IMR-90 (cell line): ENCODE results near the gene USP25. TPM values are rescaled to one million over a fixed set of nuclear protein-coding genes. Genes with fewer than 3 reads are reported as not detected.

Experiments
- ATAC-seq: fragments of 200-7000 bp; cut with Tn5 transposase; 2 replicates; pipeline ENCODE4 v1.9.1; 2020; ENCODE audit warnings: low read depth, mild to moderate bottlenecking, moderate library complexity
- BruUV-seq: library from RNA; stranded (reverse); fragments of 400-500 nt; replicated peaks from 2 replicates; lab custom pipeline; 2021; lab: Mats Ljungman, UMichigan
- CTCF ChIA-PET: fragments of 300-600 bp; formaldehyde crosslinking; extraction: SDS; loops from one replicate; lab custom pipeline; 2021; ENCODE audit warnings: antibody characterized with exemption; lab: Yijun Ruan, JAX
- POLR2A ChIA-PET: fragments of 300-600 bp; sonication (Branson Sonifier 250); formaldehyde crosslinking; loops from one replicate; lab custom pipeline; 2022; ENCODE audit warnings: antibody characterized with exemption; ENCODE audit not compliant: unreplicated experiment; lab: Charles Lee
- DNase-seq: peaks from one replicate; pipeline ENCODE4 v3.0.0; 2013
- H2AFZ ChIP-seq: replicated peaks from 2 replicates; pipeline ENCODE3; 2013; ENCODE audit warnings: low read length, mild to moderate bottlenecking; ENCODE audit not compliant: poor library complexity
- H2AK5ac ChIP-seq: 2 replicates; pipeline ENCODE4 v1.6.1; 2013; ENCODE audit warnings: low read depth, low read length, inconsistent platforms
- H2AK9ac ChIP-seq: replicated peaks from 2 replicates; pipeline ENCODE3; 2013; ENCODE audit warnings: mild to moderate bottlenecking, low read depth, low read length, moderate library complexity; ENCODE audit not compliant: poor library complexity
- H2BK120ac ChIP-seq: 2 replicates; pipeline ENCODE4 v1.6.1; 2013; ENCODE audit warnings: low read depth, low read length, inconsistent platforms
- H2BK15ac ChIP-seq: 3 replicates; pipeline ENCODE4 v1.6.1; 2013; ENCODE audit warnings: low read depth, low read length, inconsistent platforms
- H2BK20ac ChIP-seq: 2 replicates; pipeline ENCODE4 v1.6.1; 2013; ENCODE audit warnings: low read depth, mild to moderate bottlenecking, inconsistent platforms, low read length, moderate library complexity
- H2BK5ac ChIP-seq: 2 replicates; pipeline ENCODE4 v1.6.1; 2013; ENCODE audit warnings: mild to moderate bottlenecking, low read depth, low read length, inconsistent platforms; ENCODE audit not compliant: poor library complexity, severe bottlenecking
- H3K14ac ChIP-seq: replicated peaks from 2 replicates; pipeline ENCODE4 v1.6.1; 2013; ENCODE audit warnings: low read depth, low read length, inconsistent platforms
- H3K18ac ChIP-seq: 2 replicates; pipeline ENCODE4 v1.6.1; 2013; ENCODE audit warnings: low read depth, low read length, control low read depth
- H3K23ac ChIP-seq: 2 replicates; pipeline ENCODE4 v1.6.1; 2013; ENCODE audit warnings: low read depth, low read length, inconsistent platforms
- H3K27ac ChIP-seq: 2 replicates; pipeline ENCODE4 v1.5.1; 2013; ENCODE audit warnings: mild to moderate bottlenecking, control low read depth, low read length; ENCODE audit not compliant: insufficient read depth
- H3K27me3 ChIP-seq: 2 replicates; pipeline ENCODE4 v1.6.1; 2013; ENCODE audit warnings: low read length; ENCODE audit not compliant: control insufficient read depth, insufficient read depth
- H3K36me3 ChIP-seq: 2 replicates; pipeline ENCODE4 v1.6.1; 2013; ENCODE audit warnings: low read length, mixed read lengths; ENCODE audit not compliant: control insufficient read depth, insufficient read depth
- H3K4ac ChIP-seq: 2 replicates; pipeline ENCODE4 v1.6.1; 2013; ENCODE audit warnings: low read depth, low read length, inconsistent platforms
- H3K4me1 ChIP-seq: 2 replicates; pipeline ENCODE4 v1.6.1; 2013; ENCODE audit warnings: low read length, mixed read lengths; ENCODE audit not compliant: control insufficient read depth, insufficient read depth
- H3K4me2 ChIP-seq: 2 replicates; pipeline ENCODE4 v1.6.1; 2013; ENCODE audit warnings: low read depth, mild to moderate bottlenecking, control low read depth, low read length, moderate library complexity
- H3K4me3 ChIP-seq: 2 replicates; pipeline ENCODE4 v1.5.1; 2013; ENCODE audit warnings: low read depth, mild to moderate bottlenecking, control low read depth, low read length, moderate library complexity; ENCODE audit not compliant: insufficient read depth
- H3K56ac ChIP-seq: 2 replicates; pipeline ENCODE4 v1.6.1; 2013; ENCODE audit warnings: low read length, inconsistent platforms; ENCODE audit not compliant: insufficient read depth; ENCODE audit errors: extremely low read depth
- H3K79me1 ChIP-seq, 2 experiments: 2 replicates each; pipeline ENCODE4 v1.6.1; 2013; ENCODE audit warnings: low read length in 2 of 2, inconsistent platforms in 1 of 2, low read depth in 1 of 2
- H3K9ac ChIP-seq: 2 replicates; pipeline ENCODE4 v1.6.1; 2013; ENCODE audit warnings: low read depth, low read length, control low read depth
- H3K9me1 ChIP-seq: 2 replicates; pipeline ENCODE4 v1.6.1; 2013; ENCODE audit warnings: low read length, inconsistent platforms; ENCODE audit not compliant: insufficient read depth
- H3K9me3 ChIP-seq: 2 replicates; pipeline ENCODE4 v1.6.1; 2013; ENCODE audit warnings: low read length; ENCODE audit not compliant: control insufficient read depth, insufficient read depth
- H4K20me1 ChIP-seq: 2 replicates; pipeline ENCODE4 v1.6.1; 2013; ENCODE audit warnings: low read length, inconsistent platforms; ENCODE audit not compliant: insufficient read depth
- H4K5ac ChIP-seq: 2 replicates; pipeline ENCODE4 v1.6.1; 2013; ENCODE audit warnings: mild to moderate bottlenecking, low read depth, low read length, control low read depth
- H4K8ac ChIP-seq, 2 experiments: 2 replicates each; pipeline ENCODE4 v1.6.1; 2013; ENCODE audit warnings: low read depth in 2 of 2, low read length in 2 of 2, control low read depth in 1 of 2, inconsistent platforms in 1 of 2
- H4K91ac ChIP-seq: 2 replicates; pipeline ENCODE4 v1.6.1; 2013; ENCODE audit warnings: low read depth, low read length, inconsistent platforms; ENCODE audit not compliant: insufficient read depth
- CEBPB ChIP-seq: IDR thresholded peaks from 2 replicates; pipeline ENCODE4 v1.6.1; 2012; ENCODE audit warnings: low read depth, low read length, improper control_type of control experiment
- CHD1 ChIP-seq: IDR thresholded peaks from 2 replicates; pipeline ENCODE4 v1.6.1; 2012; ENCODE audit warnings: low read depth, low read length, improper control_type of control experiment
- CTCF ChIP-seq: conservative IDR thresholded peaks from 2 replicates; pipeline ENCODE4 v1.5.1; 2012; ENCODE audit warnings: mild to moderate bottlenecking, low read depth, low read length, improper control_type of control experiment
- ELK1 ChIP-seq: fragments of 150-350 bp; IDR thresholded peaks from 2 replicates; pipeline ENCODE4 v1.6.1; 2016; ENCODE audit warnings: low read depth, mild to moderate bottlenecking, low read length, moderate library complexity, borderline replicate concordance
- FOS ChIP-seq: fragments of 150-350 bp; IDR thresholded peaks from 2 replicates; pipeline ENCODE4 v1.6.1; 2016; ENCODE audit warnings: low read depth, low read length
- MAFK ChIP-seq: IDR thresholded peaks from 2 replicates; pipeline ENCODE4 v1.6.1; 2012; ENCODE audit warnings: low read depth, low read length, improper control_type of control experiment
- MAZ ChIP-seq: IDR thresholded peaks from 2 replicates; pipeline ENCODE4 v1.6.1; 2012; ENCODE audit warnings: low read depth, mild to moderate bottlenecking, low read length, improper control_type of control experiment, moderate library complexity, borderline replicate concordance
- MXI1 ChIP-seq: IDR thresholded peaks from 2 replicates; pipeline ENCODE4 v1.6.1; 2012; ENCODE audit warnings: low read depth, mild to moderate bottlenecking, low read length, moderate library complexity, borderline replicate concordance
- RAD21 ChIP-seq: IDR thresholded peaks from 2 replicates; pipeline ENCODE4 v1.6.1; 2012; ENCODE audit warnings: low read length, improper control_type of control experiment
- RCOR1 ChIP-seq: IDR thresholded peaks from 2 replicates; pipeline ENCODE4 v1.6.1; 2012; ENCODE audit warnings: mild to moderate bottlenecking, low read length, improper control_type of control experiment; ENCODE audit not compliant: insufficient replicate concordance
- RFX5 ChIP-seq: IDR thresholded peaks from 2 replicates; pipeline ENCODE4 v1.8.0; 2012; ENCODE audit warnings: low read depth, mild to moderate bottlenecking, low read length, moderate library complexity
- SMC3 ChIP-seq: fragments of 150-350 bp; IDR thresholded peaks from 2 replicates; pipeline ENCODE4 v1.6.1; 2016; ENCODE audit warnings: low read depth, mild to moderate bottlenecking, antibody characterized with exemption, low read length, moderate library complexity
- USF2 ChIP-seq: fragments of 150-350 bp; IDR thresholded peaks from 2 replicates; pipeline ENCODE4 v1.6.1; 2017; ENCODE audit warnings: mild to moderate bottlenecking, antibody characterized with exemption, low read length, low read depth
- WGBS, 2 experiments: methylation state at CpG; one replicate each; pipeline versions ENCODE4 v1.1.5 to v1.1.7; 2013; ENCODE audit warnings: missing lambda C conversion rate in 2 of 2; ENCODE audit not compliant: insufficient read length in 1 of 2; ENCODE audit errors: extremely low coverage in 2 of 2; 5-methylcytosine and 5-hydroxymethylcytosine counted together
- dilution Hi-C: fragments of 300-500 bp; cut with HindIII; formaldehyde crosslinking; loops from one replicate; pipeline ENCODE4 v1.14.3; 2018; ENCODE audit warnings: low sequenced_read_pairs; ENCODE audit not compliant: unreplicated experiment
- in situ Hi-C: fragments of 300-500 bp; cut with MboI; formaldehyde crosslinking; loops from 3 replicates; pipeline ENCODE4 v1.14.3; 2019; ENCODE audit warnings: low sequenced_read_pairs, inconsistent platforms, mixed read lengths
- intact Hi-C: fragments of 100-400 bp; cut with micrococcal nuclease; formaldehyde crosslinking; loops from 2 replicates; pipeline ENCODE4 v1.10.0; 2022
- polyA plus RNA-seq, 3 experiments: library from polyadenylated mRNA; depleted of rRNA; stranded (reverse); fragments of >200 nt; gene quantifications; 2 replicates each; pipeline ENCODE4 v1.2.3, GENCODE V29; 2012; ENCODE audit warnings: low replicate concordance in 1 of 3
- total RNA-seq: library from RNA; depleted of rRNA; stranded (reverse); fragments of >200 nt; gene quantifications from 2 replicates; pipeline ENCODE4 v1.2.3, GENCODE V29; 2012

The USP25 gene
- total and polyA plus RNA-seq, 2 of the 4 experiments (the other 2 are of a cell fraction), result 9.3 to 23.3 TPM

GRCh38 chr21:15686506-15686905, 43.3 kb upstream of the USP25 start:
- Histone ChIP-seq H3K79me1 (no peaks in the 10 kb centered on the region), H2BK15ac (no peak overlapping the region), H2AK5ac (no peak overlapping the region), H4K5ac (no peak overlapping the region), H3K9me3 (peaks cover 13% of the 10 kb centered on the region), H3K4me3 (no peak overlapping the region), H3K9ac (no peak overlapping the region), H3K14ac (no peak overlapping the region), H3K27me3 (no peaks in the 10 kb centered on the region), H2BK20ac (no peak overlapping the region), H3K4ac (no peak overlapping the region), H4K8ac (no peak overlapping the region), H3K23ac (no peak overlapping the region), H2AK9ac (no peak overlapping the region), H4K20me1 (no peaks in the 10 kb centered on the region), H4K91ac (no peak overlapping the region), H3K9me1 (no peaks in the 10 kb centered on the region), H3K4me1 (peaks cover 6% of the 10 kb centered on the region), H3K18ac (no peak overlapping the region), H3K27ac (no peak overlapping the region), H3K36me3 (no peaks in the 10 kb centered on the region), H2BK5ac (no peak overlapping the region), H2BK120ac (no peak overlapping the region), H3K4me2 (no peak overlapping the region), H3K56ac (no peak overlapping the region), H2AFZ (no peak overlapping the region)
- WGBS, 2 experiments, result no CpG with 5 or more reads among the region's 1 CpG
- dilution Hi-C loops (no loop called here), intact Hi-C loops (no loop called here), in situ Hi-C loops (no loop called here)
- CTCF ChIA-PET, result interaction anchor here (1.2 kb wide), 1 partner anchor 50 kb away, joined by 3 read pairs; no protein-coding TSS in a partner anchor
- ATAC-seq (no peak), DNase-seq (no peak)
- no peak for TF ChIP-seq CHD1
- TF ChIP-seq CTCF, result no peak
- TF ChIP-seq RFX5, result no peak
- TF ChIP-seq ELK1, result no peak
- TF ChIP-seq FOS, result no peak
- no peak for TF ChIP-seq USF2
- no peak for TF ChIP-seq SMC3
- no peak for TF ChIP-seq MXI1
- TF ChIP-seq MAFK, result no peak
- TF ChIP-seq MAZ, result no peak
- TF ChIP-seq RAD21, result no peak
- TF ChIP-seq CEBPB, result no peak
- no peak for TF ChIP-seq RCOR1
- POLR2A ChIA-PET, result no interaction called here
- no TSS peak for BruUV-seq
